HEK293 (cell line): ENCODE results near the gene CHFR.
A peak's percentile ranks its signal among the peaks of the same experiment; 100 is the strongest.
"Not testable (repeated sequence)": the region's sequence is repeated elsewhere in the genome, so short reads cannot be mapped to it uniquely, and the experiment has no call there.

ENCODE experiments used
- CTCF ChIA-PET: fragments of 350-600 bp; formaldehyde crosslinking; extraction: SDS; loops from one replicate; lab custom pipeline; 2021; ENCODE audit warnings: antibody characterized with exemption; lab: Yijun Ruan, JAX
- POLR2A ChIA-PET: fragments of 300-600 bp; formaldehyde crosslinking; extraction: SDS; loops from one replicate; lab custom pipeline; 2020; ENCODE audit warnings: antibody characterized with exemption, inconsistent platforms; lab: Yijun Ruan, JAX
- H3K27ac ChIP-seq: fragments of 200-500 bp; sonication (Bioruptor generic); 2 replicates; pipeline ENCODE4 v1.5.1; 2014; ENCODE audit warnings: low read depth, low read length, control low read depth, inconsistent platforms; ENCODE audit errors: extremely low read depth
- H3K36me3 ChIP-seq, 2 experiments: fragments of 200-500 bp in 1 of 2; sonication (Bioruptor generic) in 1 of 2; 1 replicate in 1 of 2; 2 replicates in 1 of 2; pipeline ENCODE4 v1.5.1; 2014 to 2017; ENCODE audit warnings: inconsistent platforms in 2 of 2, low read length in 2 of 2; ENCODE audit not compliant: control insufficient read depth in 2 of 2, insufficient read depth in 1 of 2
- H3K4me1 ChIP-seq: fragments of 200-500 bp; sonication (Bioruptor generic); 2 replicates; pipeline ENCODE4 v1.5.1; 2014; ENCODE audit warnings: mild to moderate bottlenecking, low read length, inconsistent platforms; ENCODE audit not compliant: control insufficient read depth, insufficient read depth
- H3K4me3 ChIP-seq: 2 replicates; pipeline ENCODE4 v1.5.1; 2011; ENCODE audit warnings: low read depth, mild to moderate bottlenecking, control low read depth, low read length, moderate library complexity
- H3K9me3 ChIP-seq: fragments of 200-500 bp; sonication (Bioruptor generic); 2 replicates; pipeline ENCODE4 v1.5.1; 2014; ENCODE audit warnings: low read depth, low read length, inconsistent platforms; ENCODE audit not compliant: control insufficient read depth, insufficient read depth
- HOXD13 ChIP-seq: sonication (generic); formaldehyde crosslinking; IDR thresholded peaks from 2 replicates; pipeline ENCODE4 v1.8.0; 2022; ENCODE audit warnings: missing genetic modification reagents, borderline replicate concordance
- KLF8 ChIP-seq: fragments of 450-650 bp; formaldehyde crosslinking; IDR thresholded peaks from 2 replicates; pipeline ENCODE4 v1.5.1; 2016; ENCODE audit warnings: missing biosample characterization, missing genetic modification characterization
- SETDB1 ChIP-seq: IDR thresholded peaks from one replicate; pipeline ENCODE4 v1.6.1; 2017; ENCODE audit warnings: mild to moderate bottlenecking, low read length, moderate library complexity, mixed read lengths; ENCODE audit not compliant: insufficient read length
- ZNF394 ChIP-seq: fragments of 450-650 bp; formaldehyde crosslinking; IDR thresholded peaks from 2 replicates; pipeline ENCODE4 v1.5.1; 2016; ENCODE audit warnings: missing biosample characterization, missing genetic modification characterization, mild to moderate bottlenecking, moderate library complexity, borderline replicate concordance
- ZNF629 ChIP-seq: fragments of 450-650 bp; formaldehyde crosslinking; IDR thresholded peaks from 2 replicates; pipeline ENCODE4 v1.5.1; 2017; ENCODE audit warnings: missing biosample characterization, missing genetic modification characterization
- ZNF791 ChIP-seq: fragments of 450-650 bp; formaldehyde crosslinking; IDR thresholded peaks from 2 replicates; pipeline ENCODE4 v1.5.1; 2016; ENCODE audit warnings: missing biosample characterization, missing genetic modification characterization
- TF ChIP-seq, protein P1 (sequence below): fragments of 450-650 bp; formaldehyde crosslinking; IDR thresholded peaks from 2 replicates; pipeline ENCODE4 v1.5.1; 2017; ENCODE audit warnings: missing biosample characterization, missing genetic modification characterization
- TF ChIP-seq, protein P2 (sequence below): fragments of 450-650 bp; formaldehyde crosslinking; IDR thresholded peaks from 2 replicates; pipeline ENCODE4 v1.5.1; 2016; ENCODE audit warnings: missing biosample characterization, missing genetic modification characterization
- TF ChIP-seq, protein P3 (sequence below): fragments of 450-650 bp; formaldehyde crosslinking; IDR thresholded peaks from 2 replicates; pipeline ENCODE4 v1.5.1; 2016; ENCODE audit warnings: missing biosample characterization, missing genetic modification characterization
- TF ChIP-seq, protein P4 (sequence below): fragments of 450-650 bp; IDR thresholded peaks from 2 replicates; pipeline ENCODE4 v1.5.1; 2018; ENCODE audit warnings: missing biosample characterization, missing genetic modification characterization

Gene CHFR

DNA sequence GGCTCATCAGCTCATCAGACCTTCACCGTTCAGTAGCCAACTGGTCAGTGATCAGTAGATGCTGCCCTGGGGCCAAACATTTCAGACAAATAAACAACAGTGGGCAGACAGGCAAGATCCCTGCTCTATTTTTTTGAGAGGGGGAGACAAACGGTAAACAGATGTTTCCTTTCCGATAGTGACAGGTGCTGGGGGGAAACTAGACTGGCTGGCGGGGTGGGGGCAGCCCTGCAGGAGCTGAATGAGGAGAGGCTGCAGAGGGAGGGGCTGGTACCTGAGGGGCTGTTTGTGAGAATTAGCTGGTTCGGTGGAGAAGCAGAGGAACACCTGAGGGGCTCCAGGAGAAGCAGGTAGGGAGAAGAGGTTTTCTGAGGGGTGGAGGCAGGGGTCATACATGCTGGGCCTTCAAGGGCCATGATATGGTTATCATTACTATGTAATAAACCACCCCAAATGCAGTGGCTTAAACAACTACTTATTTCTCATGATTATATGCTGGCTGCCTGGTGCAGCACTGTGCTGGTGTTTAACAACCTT, 50.5 kb downstream of the CHFR start:
- Histone ChIP-seq H3K4me3 (no peak overlapping the region), H3K27ac (no peak overlapping the region), H3K36me3 (peaks cover 4 to 62% of the 10 kb centered on the region in 2 experiments; a peak in 2 of 3 replicates), H3K9me3 (no peaks in the 10 kb centered on the region), H3K4me1 (no peaks in the 10 kb centered on the region)
- ChIA-PET CTCF (no interaction called here), POLR2A (no interaction called here)
- no peak for TF ChIP-seq HOXD13
- TF ChIP-seq ZNF394 (tag by site-specific recombination) = peak; percentile 54; the same call in 1 of the 2 replicates

DNA sequence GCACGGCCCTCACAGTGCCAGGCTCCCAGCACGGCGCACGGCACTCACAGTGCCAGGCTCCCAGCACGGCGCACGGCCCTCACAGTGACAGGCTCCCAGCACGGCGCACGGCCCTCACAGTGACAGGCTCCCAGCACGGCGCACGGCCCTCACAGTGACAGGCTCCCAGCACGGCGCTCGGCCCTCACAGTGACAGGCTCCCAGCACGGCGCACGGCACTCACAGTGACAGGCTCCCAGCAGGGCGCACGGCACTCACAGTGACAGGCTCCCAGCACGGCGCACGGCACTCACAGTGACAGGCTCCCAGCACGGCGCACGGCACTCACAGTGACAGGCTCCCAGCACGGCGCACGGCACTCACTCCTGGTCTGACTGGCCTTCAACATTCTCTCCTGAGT, 51.2 kb downstream of the CHFR start:
- peaks cover 0 to 59% of the 10 kb centered on the region in 2 experiments; a peak in 2 of 3 replicates for H3K36me3 ChIP-seq
- H3K27ac ChIP-seq, H3K4me1 ChIP-seq, CTCF ChIA-PET, H3K9me3 ChIP-seq, H3K4me3 ChIP-seq, POLR2A ChIA-PET: not testable (repeated sequence)

DNA sequence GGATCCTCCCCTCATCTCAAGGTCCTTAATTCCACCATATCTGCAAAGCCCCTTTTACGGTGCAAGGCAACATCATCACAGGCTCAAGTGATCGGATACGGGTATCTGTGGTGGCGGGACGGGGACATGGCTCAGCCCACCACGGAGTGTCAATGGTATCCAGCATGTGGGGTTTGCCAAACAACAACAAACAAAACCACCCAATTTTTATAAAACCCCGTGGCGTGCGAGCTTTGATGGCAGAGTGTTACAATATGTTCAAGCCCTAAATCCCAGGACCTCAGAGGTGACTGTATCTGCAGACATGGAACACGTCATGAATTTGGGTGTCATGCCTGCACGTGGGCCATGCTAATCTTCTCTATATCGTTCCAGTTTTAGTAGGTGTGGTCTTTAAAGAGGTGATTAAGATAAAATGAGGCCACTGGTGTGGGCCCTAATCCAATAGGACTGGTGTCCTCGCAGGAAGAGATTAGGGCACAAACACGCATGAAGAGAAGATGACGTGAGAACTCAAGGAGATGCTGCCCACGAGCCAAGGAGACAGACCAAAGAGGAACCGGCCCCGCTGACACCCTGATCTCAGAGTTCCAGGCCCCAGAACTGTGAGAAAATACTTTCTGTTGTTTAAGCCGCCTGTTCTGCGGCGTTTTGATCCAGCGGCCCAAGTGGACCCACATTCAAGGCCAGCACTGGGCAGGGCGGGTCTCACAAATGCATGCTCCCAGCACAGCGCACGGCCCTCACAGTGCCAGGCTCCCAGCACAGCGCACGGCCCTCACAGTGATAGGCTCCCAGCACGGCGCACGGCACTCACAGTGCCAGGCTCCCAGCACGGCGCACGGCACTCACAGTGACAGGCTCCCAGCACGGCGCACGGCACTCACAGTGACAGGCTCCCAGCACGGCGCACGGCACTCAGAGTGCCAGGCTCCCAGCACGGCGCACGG, 52.1 kb downstream of the CHFR start:
- ChIA-PET POLR2A (no interaction called here), CTCF (no interaction called here)
- Histone ChIP-seq H3K9me3 (no peaks in the 10 kb centered on the region), H3K4me3 (no peak overlapping the region), H3K4me1 (no peaks in the 10 kb centered on the region), H3K36me3 (peaks cover 0 to 50% of the 10 kb centered on the region in 2 experiments; a peak in 2 of 3 replicates), H3K27ac (no peak overlapping the region)
- no peak for TF ChIP-seq ZNF629 (tag by site-specific recombination)
- TF ChIP-seq ZNF791 = no peak
- no peak for TF ChIP-seq SETDB1
- TF ChIP-seq, protein P1, sequence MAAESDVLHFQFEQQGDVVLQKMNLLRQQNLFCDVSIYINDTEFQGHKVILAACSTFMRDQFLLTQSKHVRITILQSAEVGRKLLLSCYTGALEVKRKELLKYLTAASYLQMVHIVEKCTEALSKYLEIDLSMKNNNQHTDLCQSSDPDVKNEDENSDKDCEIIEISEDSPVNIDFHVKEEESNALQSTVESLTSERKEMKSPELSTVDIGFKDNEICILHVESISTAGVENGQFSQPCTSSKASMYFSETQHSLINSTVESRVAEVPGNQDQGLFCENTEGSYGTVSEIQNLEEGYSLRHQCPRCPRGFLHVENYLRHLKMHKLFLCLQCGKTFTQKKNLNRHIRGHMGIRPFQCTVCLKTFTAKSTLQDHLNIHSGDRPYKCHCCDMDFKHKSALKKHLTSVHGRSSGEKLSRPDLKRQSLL (tag by site-specific recombination) = no peak

DNA sequence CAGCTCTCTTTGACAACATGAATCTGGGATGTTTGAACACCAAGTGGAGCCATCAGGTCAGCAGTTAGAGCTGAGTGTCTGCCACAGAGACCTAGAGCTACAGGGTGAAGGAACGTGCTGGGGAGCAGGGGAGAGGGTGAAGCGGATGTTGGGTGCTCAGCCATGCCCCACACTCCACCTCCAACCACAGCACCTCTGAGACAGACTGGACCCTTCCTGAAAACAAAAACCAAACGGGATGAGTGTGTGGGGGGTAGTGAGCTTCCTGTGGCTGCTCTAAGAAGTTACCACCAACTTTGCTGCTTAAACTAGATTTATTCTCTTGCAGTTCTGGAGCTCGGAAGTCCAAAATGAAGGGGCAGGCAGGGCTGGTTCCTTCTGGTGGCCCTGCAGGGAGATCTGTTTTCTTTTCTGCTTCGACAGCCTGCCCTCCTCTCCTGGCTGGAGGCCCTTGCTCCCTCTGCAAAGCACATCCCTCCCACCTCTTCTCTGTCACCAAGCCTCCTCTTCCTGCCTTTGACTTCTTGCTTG, 53.2 kb downstream of the CHFR start:
- ChIA-PET POLR2A (no interaction called here), CTCF (no interaction called here)
- Histone ChIP-seq H3K4me1 (no peaks in the 10 kb centered on the region), H3K9me3 (no peaks in the 10 kb centered on the region), H3K4me3 (no peak overlapping the region), H3K27ac (no peak overlapping the region), H3K36me3 (peaks cover 0 to 39% of the 10 kb centered on the region in 2 experiments; a peak in 2 of 3 replicates)
- TF ChIP-seq ZNF629 (tag by site-specific recombination) (no peak), KLF8 (tag by site-specific recombination) (no peak)
- TF ChIP-seq, protein P2, sequence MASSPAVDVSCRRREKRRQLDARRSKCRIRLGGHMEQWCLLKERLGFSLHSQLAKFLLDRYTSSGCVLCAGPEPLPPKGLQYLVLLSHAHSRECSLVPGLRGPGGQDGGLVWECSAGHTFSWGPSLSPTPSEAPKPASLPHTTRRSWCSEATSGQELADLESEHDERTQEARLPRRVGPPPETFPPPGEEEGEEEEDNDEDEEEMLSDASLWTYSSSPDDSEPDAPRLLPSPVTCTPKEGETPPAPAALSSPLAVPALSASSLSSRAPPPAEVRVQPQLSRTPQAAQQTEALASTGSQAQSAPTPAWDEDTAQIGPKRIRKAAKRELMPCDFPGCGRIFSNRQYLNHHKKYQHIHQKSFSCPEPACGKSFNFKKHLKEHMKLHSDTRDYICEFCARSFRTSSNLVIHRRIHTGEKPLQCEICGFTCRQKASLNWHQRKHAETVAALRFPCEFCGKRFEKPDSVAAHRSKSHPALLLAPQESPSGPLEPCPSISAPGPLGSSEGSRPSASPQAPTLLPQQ (tag by site-specific recombination) = no peak
- TF ChIP-seq, protein P3, sequence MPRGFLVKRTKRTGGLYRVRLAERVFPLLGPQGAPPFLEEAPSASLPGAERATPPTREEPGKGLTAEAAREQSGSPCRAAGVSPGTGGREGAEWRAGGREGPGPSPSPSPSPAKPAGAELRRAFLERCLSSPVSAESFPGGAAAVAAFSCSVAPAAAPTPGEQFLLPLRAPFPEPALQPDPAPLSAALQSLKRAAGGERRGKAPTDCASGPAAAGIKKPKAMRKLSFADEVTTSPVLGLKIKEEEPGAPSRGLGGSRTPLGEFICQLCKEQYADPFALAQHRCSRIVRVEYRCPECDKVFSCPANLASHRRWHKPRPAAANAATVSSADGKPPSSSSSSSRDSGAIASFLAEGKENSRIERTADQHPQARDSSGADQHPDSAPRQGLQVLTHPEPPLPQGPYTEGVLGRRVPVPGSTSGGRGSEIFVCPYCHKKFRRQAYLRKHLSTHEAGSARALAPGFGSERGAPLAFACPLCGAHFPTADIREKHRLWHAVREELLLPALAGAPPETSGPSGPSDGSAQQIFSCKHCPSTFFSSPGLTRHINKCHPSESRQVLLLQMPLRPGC = no peak
- TF ChIP-seq, protein P4, sequence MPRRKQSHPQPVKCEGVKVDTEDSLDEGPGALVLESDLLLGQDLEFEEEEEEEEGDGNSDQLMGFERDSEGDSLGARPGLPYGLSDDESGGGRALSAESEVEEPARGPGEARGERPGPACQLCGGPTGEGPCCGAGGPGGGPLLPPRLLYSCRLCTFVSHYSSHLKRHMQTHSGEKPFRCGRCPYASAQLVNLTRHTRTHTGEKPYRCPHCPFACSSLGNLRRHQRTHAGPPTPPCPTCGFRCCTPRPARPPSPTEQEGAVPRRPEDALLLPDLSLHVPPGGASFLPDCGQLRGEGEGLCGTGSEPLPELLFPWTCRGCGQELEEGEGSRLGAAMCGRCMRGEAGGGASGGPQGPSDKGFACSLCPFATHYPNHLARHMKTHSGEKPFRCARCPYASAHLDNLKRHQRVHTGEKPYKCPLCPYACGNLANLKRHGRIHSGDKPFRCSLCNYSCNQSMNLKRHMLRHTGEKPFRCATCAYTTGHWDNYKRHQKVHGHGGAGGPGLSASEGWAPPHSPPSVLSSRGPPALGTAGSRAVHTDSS = no peak
